Measurements from ENCODE around the gene SPAG6.
A peak's percentile ranks its signal among the peaks of the same experiment; 100 is the strongest.

- TF ChIP-seq POLR2A (IDR thresholded peaks at IDR 0.05; ENCODE audit: low read depth, low read length) (no peak), POLR2AphosphoS5 (IDR thresholded peaks at IDR 0.05; ENCODE audit: low read depth, low read length) (no peak), TAF1 (IDR thresholded peaks at IDR 0.05; ENCODE audit: low read depth, low read length) (no peak), POU2F2 (IDR thresholded peaks at IDR 0.05; ENCODE audit: low read depth, low read length) (no peak), SPI1 (IDR thresholded peaks at IDR 0.05; ENCODE audit: low read depth, low read length) (peak; percentile 92)
Measured at GRCh38 chr10:22365233-22365632, 19.9 kb downstream of the SPAG6 start.

Measured in GM12891 (cell line).